Fibroblast of skin of scalp (primary cell): Measurements from ENCODE around the gene NR3C1.
A peak's percentile ranks its signal among the peaks of the same experiment; 100 is the strongest.
"Not testable (repeated sequence)": the region's sequence is repeated elsewhere in the genome, so short reads cannot be mapped to it uniquely, and the experiment has no call there.

Source experiments
- DNase-seq: peaks from one replicate; pipeline ENCODE4 v3.0.0-alpha.2; 2013

The NR3C1 gene

GRCh38 chr5:143334380-143334779, 69.1 kb downstream of the NR3C1 start:
- DNase-seq, result peak; percentile 39

DNA sequence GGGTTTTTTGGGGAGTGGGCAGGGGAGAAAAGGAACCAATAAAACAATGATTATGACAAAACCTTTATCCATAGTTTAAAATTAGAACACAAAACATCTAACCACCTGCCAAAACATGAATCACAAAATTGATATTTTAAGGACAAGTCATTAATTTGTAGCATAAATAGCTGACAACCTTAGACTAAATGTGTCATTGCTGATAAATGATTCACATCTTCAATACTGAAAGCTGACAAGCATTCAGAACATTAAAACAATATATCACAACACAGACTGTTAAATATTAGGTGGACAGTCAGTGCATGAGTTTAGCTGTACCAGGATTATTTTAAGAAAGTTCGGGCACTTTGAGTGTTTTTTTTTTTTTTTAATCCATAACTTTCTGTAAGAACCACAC, 71.5 kb downstream of the NR3C1 start:
- no peak for DNase-seq

DNA sequence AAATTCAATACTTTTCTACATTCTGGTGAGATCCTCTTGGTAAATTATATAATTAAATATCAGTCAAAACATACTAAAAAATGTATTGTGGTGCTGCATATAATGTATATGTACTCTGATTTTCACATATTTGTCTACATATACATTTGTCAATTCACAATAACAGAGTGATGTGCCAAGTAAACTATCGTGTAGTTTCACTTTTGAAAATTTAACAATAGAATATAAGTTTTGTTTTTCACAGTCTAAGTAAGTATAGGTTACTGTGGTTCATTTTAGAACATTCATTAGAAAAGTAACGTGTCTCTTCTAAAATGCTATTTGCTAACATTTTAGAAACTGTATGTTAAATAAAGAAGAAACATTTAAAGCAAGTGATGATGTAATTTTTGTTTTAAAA, 73.6 kb downstream of the NR3C1 start:
- DNase-seq, result no peak

GRCh38 chr5:143328589-143329220, 74.8 kb downstream of the NR3C1 start:
- DNase-seq, result no peak

DNA sequence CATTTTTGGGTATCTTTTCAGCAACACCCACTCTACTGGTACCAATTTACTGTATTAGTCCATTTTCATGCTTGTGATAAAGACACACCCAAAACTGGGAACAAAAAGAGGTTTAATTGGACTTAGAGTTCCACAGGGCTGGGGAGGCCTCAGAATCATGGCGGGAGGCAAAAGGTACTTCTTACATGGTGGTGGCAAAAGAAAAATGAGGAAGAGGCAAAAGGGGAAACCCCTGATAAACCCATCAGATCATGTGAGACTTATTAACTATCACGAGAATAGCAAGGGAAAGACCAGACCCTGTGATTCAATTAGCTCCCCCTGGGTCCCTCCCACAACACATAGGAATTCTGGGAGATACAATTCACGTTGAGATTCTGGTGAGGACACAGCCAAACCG, 78.4 kb downstream of the NR3C1 start:
- DNase-seq, result not testable (repeated sequence)

- not testable (repeated sequence) for DNase-seq
These were observed 80.4 kb downstream of the NR3C1 start for GRCh38 chr5:143322931-143323630.

DNA sequence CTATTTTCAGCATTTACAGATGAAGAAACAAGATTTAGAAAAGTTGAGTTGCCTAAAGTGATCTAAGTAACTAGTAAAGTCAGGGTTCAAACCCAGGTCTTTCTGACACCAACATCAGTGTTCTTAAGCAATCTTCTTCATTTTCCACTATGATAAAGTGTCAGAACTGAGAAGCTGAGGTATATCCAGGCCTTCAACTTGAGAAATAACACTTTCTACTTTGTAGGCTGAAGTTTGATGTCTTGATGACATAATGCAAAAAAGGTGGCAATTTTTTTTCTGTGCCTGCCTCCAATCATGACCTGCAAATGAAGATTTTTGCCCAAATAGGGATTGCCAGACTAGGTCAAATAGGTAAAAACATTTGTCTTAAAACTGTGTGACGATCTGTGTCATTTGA, 81.3 kb downstream of the NR3C1 start:
- no peak for DNase-seq

DNA sequence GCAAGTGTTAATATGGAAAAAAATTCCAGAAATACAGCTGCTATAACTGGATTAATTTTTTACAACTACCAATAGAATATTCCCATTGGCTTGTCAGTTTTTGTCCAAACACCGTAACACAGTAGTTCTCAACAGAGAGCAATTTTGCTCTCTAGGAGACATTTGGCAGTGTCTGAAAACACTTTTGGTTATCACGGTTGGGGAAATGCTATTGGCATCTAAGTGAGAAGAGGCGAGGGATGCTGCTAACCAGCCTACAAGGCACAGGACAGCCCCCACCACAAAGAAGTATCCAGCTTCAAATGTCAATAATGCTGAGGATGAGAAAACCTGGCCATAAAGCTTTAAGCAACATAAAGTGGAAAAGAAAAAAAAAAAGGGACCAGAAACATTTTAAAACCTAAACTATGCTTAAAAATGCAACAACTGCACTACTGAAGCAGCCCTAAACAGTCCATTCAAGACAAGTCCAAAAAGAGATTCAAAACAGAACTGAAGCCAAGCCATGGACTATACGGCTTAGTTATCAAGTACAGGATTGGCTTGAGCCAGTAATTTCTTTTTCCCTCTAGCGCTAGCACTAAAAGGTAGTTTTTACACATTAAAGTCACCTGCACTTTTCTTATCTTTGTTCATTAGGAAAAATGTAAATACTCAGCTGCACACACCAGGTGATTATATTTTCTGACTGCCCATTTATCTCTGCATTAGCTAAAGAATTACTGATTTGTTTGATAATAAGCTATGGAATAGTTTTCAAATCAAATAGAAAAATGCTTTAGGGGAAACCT, 83.9 kb downstream of the NR3C1 start:
- DNase-seq, result no peak

DNA sequence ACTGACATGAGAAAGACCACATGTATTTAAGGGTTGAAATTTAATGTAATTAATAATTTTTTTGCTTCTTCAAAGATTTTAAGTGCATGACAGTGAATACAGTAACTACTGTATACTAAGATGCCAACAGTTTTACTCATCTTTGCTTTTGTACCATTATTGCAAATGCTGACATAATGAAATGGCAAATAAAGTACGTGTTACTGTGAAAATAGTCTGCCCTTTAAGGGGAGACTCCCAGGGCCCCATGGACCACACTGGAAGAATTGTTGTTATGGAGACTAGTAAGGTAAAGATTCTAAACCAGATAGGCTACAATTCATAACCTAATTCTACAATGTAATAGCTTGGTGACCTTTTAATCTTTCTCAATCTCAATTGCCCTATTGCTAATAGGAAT, 84.7 kb downstream of the NR3C1 start:
- no peak for DNase-seq

- DNase-seq, result no peak
These were observed 85.2 kb downstream of the NR3C1 start for GRCh38 chr5:143318270-143318669.

DNA sequence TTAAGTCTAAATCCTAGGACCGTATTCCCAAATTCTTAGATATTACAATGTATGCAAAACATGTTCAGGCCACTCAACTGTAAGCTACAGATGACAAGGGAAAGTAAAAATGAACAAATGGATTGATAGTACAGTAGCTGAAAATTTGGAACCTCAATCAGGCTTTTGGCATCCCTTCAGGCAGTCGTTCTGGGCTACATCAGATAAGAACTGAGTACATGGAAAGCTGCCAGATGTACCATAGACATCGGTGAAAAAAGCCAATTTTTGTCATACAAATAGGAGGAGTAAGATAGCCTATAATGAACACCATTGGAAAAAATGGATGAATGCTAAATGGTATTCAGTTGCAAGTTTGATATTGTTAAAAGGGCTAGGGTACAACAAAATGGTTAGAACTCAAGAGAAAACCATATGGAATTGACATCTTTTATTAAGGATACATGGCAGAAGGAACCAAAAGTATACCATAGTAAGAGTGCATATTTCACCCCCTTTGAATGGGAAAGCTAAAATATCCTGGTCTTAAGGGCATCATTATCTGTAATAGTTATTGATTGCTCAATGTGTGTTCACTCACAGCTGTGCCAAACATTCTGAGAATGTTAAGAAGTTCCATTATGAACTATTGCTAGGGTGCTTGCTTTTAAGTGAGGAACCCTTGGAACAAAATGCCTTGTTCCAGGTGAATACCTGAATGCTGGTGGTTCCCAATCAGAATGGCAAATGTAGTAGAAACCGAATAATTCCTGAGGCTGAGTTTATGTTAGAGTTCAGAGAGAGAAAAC, 86.4 kb downstream of the NR3C1 start:
- no peak for DNase-seq

- DNase-seq, result no peak
These were observed 87.1 kb downstream of the NR3C1 start for GRCh38 chr5:143316337-143316736.

DNA sequence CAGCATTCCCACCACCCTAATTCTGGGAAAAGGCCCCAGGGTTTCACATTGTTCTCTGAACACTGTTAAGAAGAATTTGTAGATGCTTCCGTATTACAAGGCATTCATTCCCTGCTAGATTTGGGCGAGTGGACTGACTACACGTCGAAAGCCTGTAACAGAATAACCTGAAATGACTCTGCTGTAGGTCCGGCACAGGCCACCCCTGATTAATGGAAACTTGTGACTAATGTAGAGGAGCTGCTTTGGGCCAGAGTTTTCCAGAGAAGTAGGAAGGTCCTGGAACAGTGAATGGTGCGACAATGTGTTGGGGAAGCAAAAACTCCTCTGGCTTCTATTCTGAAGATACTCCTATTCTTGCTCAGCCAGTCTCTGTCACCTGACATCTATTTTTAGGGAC, 87.6 kb downstream of the NR3C1 start:
- no peak for DNase-seq

- no peak for DNase-seq
These were observed 88.3 kb downstream of the NR3C1 start for GRCh38 chr5:143315214-143315613.

DNA sequence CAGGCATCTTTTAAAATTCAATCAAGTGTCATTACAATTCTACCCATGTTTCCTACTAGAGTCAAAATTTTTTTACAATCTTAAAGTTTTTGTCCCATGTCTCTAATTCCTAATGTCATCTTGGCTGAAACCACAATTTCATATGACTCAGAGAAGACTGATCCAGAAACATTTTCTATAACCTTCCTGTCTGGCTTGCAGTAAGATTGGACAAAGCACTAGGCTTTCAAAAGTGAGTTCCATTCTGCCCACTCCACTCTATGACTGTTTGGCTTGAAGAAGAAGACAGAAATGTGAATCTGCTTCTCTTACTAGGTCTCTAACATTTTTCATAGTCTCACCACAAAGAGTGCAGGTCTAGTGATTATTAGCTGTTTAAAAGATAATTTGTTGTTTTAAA, 88.8 kb downstream of the NR3C1 start:
- peak; percentile 87 for DNase-seq

GRCh38 chr5:143314099-143314498, 89.4 kb downstream of the NR3C1 start:
- no peak for DNase-seq

GRCh38 chr5:143313298-143313852, 90.1 kb downstream of the NR3C1 start:
- no peak for DNase-seq

GRCh38 chr5:143312822-143313221, 90.7 kb downstream of the NR3C1 start:
- DNase-seq, result no peak

DNA sequence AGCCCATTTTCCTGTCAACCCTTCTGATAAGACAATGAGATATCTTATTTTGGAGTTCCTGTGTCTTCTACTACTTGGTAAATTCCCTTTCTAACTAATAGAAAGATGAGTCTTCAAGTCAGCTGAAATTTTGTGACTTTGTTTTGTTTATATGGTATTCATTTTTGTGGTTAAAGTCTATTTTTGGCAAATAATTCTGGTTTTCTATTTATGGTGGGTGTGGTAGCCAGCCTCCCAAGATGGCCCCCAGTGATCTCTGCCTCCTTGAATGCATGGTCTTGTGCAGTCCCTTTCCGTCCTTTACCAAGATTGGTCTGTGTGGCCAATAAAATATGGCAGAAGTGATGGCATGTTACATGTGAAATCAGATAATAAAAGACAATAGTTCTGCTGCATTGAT, 91.5 kb downstream of the NR3C1 start:
- DNase-seq, result peak; percentile 62

DNA sequence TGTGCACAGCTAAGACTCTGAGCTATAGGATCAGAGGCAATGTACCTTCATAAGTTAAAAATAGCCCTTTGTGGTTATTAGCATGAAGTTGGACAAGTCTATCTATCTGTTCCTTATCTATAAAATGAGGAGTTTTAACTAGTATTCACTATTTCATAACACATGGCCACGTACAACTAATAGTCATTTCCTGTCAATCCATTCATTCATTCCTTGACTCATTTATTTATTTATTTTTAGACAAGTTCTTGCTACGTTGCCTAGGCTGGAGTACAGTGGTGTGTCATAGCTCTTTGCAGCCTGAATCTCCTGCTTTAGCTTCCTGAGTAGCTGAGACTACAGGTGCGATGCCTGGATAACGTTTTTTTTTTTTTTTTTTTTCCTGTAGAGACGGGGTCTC, 92.1 kb downstream of the NR3C1 start:
- peak; percentile 44 for DNase-seq

DNA sequence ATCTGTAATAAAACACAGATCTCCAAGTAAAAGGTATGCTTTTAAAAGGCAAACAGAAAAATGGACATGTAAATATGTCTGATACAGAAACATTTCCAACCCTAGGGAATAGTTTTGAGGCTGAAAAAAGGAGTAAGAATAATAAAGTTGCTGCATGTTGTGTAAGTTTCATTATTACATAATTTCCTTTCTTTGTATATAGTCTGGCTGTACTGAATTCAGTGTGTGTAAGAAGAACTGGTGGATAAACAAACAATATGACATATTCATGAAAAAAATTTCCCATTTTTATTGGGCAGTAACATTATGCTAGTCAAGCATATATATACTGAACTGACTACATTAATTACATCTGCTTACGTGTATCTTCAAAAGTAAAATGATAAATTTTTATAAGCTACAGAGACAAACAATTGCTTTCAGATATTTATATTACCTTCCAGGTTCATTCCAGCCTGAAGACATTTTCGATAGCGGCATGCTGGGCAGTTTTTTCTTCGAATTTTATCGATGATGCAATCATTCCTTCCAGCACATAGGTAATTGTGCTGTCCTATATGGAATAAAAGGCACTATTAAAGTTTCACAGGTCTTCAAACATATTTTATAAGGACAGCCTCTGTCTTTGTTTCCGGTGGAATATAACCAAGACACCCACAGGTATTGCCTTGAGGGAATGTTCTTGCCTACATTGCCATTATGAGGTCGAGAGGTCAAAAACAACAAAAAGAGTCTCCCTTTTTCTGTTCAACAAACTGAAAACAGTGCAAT, 93.6 kb downstream of the NR3C1 start:
- DNase-seq, result peak; percentile 44

GRCh38 chr5:143308731-143309130, 94.8 kb downstream of the NR3C1 start:
- peak; percentile 71 for DNase-seq
